ENCODE results near the gene ISL1. TPM values are rescaled to one million over a fixed set of nuclear protein-coding genes. Genes with fewer than 3 reads are reported as not detected.

The ISL1 gene
- total and polyA plus RNA-seq, 4 donors, result not detected

DNA sequence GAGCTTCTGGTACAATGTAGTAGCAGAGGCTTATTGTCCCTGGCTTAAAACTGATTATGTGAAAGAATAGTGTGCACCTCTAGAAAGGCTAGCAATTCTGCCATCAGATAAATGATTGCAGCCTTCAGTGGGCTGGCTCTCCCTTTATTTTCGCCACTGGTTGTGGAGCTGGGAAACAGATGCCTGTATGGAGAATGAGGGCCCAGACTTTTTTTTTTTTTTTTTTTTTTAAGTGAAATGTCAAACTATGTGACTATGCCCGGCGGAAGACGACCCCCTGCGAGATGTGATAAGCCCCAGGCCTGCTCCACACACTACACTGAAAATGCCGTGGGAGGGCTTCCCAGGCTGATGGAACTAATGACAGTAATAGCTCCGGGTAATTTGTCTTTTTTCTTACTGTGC, 28.7 kb downstream of the ISL1 start:
- H3K4me1 ChIP-seq (ENCODE audit: control insufficient read depth in 4 of 4, insufficient read depth in 4 of 4, low read length in 3 of 4), result no peaks in the 10 kb centered on the region
- peaks cover 0 to 4% (median 0%) of the 10 kb centered on the region in 4 donors for H3K27me3 ChIP-seq (ENCODE audit: control insufficient read depth in 4 of 4, insufficient read depth in 4 of 4, low read length in 3 of 4)
- 41% methylated on average over 7 of the region's 7 CpGs for WGBS
- H3K27ac ChIP-seq (ENCODE audit: low read depth in 1 of 2, low read length in 2 of 2), result no peak overlapping the region
- H3K4me3 ChIP-seq (ENCODE audit: low read depth in 1 of 3, low read length in 3 of 3), result no peak overlapping the region
- H3K36me3 ChIP-seq (ENCODE audit: control insufficient read depth in 4 of 4, insufficient read depth in 3 of 4, low read depth in 1 of 4, low read length in 3 of 4), result no peaks in the 10 kb centered on the region
- DNase-seq (ENCODE audit: low spot score), result no peak
- no peak for TF ChIP-seq FOXA2 (IDR thresholded peaks at IDR 0.05)
- no peak for TF ChIP-seq RXRA (IDR thresholded peaks at IDR 0.05)
- no peak for TF ChIP-seq YY1 (IDR thresholded peaks at IDR 0.05)
- no peak for TF ChIP-seq TAF1 (conservative IDR thresholded peaks at IDR 0.05)
- no peak for TF ChIP-seq RAD21 (IDR thresholded peaks at IDR 0.05)
- TF ChIP-seq CTCF (IDR thresholded peaks at IDR 0.05; ENCODE audit: low read depth, low read length, missing input control), result no peak
- TF ChIP-seq, protein P1, sequence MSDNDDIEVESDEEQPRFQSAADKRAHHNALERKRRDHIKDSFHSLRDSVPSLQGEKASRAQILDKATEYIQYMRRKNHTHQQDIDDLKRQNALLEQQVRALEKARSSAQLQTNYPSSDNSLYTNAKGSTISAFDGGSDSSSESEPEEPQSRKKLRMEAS (IDR thresholded peaks at IDR 0.05), result no peak
- TF ChIP-seq ATF3 (IDR thresholded peaks at IDR 0.05), result no peak
- no peak overlapping the region for H3K9ac ChIP-seq (ENCODE audit: low read depth in 1 of 2, low read length in 2 of 2)
- H3K9me3 ChIP-seq (ENCODE audit: control insufficient read depth in 4 of 4, low read length in 3 of 4), result no peaks in the 10 kb centered on the region

- no peak for DNase-seq (ENCODE audit: low spot score)
- Histone ChIP-seq H3K36me3 (ENCODE audit: control insufficient read depth in 4 of 4, insufficient read depth in 3 of 4, low read depth in 1 of 4, low read length in 3 of 4) (no peaks in the 10 kb centered on the region), H3K9me3 (ENCODE audit: control insufficient read depth in 4 of 4, low read length in 3 of 4) (no peaks in the 10 kb centered on the region), H3K9ac (ENCODE audit: low read depth in 1 of 2, low read length in 2 of 2) (no peak overlapping the region), H3K27ac (ENCODE audit: low read depth in 1 of 2, low read length in 2 of 2) (no peak overlapping the region), H3K4me3 (ENCODE audit: low read depth in 1 of 3, low read length in 3 of 3) (no peak overlapping the region), H3K27me3 (ENCODE audit: control insufficient read depth in 4 of 4, insufficient read depth in 4 of 4, low read length in 3 of 4) (peaks cover 0 to 4% (median 0%) of the 10 kb centered on the region in 4 donors), H3K4me1 (ENCODE audit: control insufficient read depth in 4 of 4, insufficient read depth in 4 of 4, low read length in 3 of 4) (no peaks in the 10 kb centered on the region)
- WGBS, result 69% methylated on average over 2 of the region's 2 CpGs
- TF ChIP-seq CTCF (IDR thresholded peaks at IDR 0.05; ENCODE audit: low read depth, low read length, missing input control), result no peak
- no peak for TF ChIP-seq GABPA (IDR thresholded peaks at IDR 0.05 in 1 of 2, conservative IDR thresholded peaks at IDR 0.05 in 1 of 2)
- TF ChIP-seq, protein P2, sequence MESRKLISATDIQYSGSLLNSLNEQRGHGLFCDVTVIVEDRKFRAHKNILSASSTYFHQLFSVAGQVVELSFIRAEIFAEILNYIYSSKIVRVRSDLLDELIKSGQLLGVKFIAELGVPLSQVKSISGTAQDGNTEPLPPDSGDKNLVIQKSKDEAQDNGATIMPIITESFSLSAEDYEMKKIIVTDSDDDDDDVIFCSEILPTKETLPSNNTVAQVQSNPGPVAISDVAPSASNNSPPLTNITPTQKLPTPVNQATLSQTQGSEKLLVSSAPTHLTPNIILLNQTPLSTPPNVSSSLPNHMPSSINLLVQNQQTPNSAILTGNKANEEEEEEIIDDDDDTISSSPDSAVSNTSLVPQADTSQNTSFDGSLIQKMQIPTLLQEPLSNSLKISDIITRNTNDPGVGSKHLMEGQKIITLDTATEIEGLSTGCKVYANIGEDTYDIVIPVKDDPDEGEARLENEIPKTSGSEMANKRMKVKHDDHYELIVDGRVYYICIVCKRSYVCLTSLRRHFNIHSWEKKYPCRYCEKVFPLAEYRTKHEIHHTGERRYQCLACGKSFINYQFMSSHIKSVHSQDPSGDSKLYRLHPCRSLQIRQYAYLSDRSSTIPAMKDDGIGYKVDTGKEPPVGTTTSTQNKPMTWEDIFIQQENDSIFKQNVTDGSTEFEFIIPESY (IDR thresholded peaks at IDR 0.05), result no peak
- TF ChIP-seq RAD21 (IDR thresholded peaks at IDR 0.05), result no peak
- TF ChIP-seq HNF4A (conservative IDR thresholded peaks at IDR 0.05), result no peak
- TF ChIP-seq YY1 (IDR thresholded peaks at IDR 0.05), result no peak
- TF ChIP-seq TAF1 (conservative IDR thresholded peaks at IDR 0.05), result no peak
- TF ChIP-seq RXRA (IDR thresholded peaks at IDR 0.05), result no peak
- TF ChIP-seq, protein P3, sequence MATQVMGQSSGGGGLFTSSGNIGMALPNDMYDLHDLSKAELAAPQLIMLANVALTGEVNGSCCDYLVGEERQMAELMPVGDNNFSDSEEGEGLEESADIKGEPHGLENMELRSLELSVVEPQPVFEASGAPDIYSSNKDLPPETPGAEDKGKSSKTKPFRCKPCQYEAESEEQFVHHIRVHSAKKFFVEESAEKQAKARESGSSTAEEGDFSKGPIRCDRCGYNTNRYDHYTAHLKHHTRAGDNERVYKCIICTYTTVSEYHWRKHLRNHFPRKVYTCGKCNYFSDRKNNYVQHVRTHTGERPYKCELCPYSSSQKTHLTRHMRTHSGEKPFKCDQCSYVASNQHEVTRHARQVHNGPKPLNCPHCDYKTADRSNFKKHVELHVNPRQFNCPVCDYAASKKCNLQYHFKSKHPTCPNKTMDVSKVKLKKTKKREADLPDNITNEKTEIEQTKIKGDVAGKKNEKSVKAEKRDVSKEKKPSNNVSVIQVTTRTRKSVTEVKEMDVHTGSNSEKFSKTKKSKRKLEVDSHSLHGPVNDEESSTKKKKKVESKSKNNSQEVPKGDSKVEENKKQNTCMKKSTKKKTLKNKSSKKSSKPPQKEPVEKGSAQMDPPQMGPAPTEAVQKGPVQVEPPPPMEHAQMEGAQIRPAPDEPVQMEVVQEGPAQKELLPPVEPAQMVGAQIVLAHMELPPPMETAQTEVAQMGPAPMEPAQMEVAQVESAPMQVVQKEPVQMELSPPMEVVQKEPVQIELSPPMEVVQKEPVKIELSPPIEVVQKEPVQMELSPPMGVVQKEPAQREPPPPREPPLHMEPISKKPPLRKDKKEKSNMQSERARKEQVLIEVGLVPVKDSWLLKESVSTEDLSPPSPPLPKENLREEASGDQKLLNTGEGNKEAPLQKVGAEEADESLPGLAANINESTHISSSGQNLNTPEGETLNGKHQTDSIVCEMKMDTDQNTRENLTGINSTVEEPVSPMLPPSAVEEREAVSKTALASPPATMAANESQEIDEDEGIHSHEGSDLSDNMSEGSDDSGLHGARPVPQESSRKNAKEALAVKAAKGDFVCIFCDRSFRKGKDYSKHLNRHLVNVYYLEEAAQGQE (IDR thresholded peaks at IDR 0.05), result no peak
- no peak for TF ChIP-seq NR2F2 (IDR thresholded peaks at IDR 0.05)
- TF ChIP-seq FOXA1 (IDR thresholded peaks at IDR 0.05), result no peak
- TF ChIP-seq ATF3 (IDR thresholded peaks at IDR 0.05), result no peak
- TF ChIP-seq JUND (IDR thresholded peaks at IDR 0.05), result no peak
- no peak for TF ChIP-seq HNF4G (IDR thresholded peaks at IDR 0.05)
- TF ChIP-seq, protein P1 (IDR thresholded peaks at IDR 0.05), result no peak
- TF ChIP-seq SP1 (IDR thresholded peaks at IDR 0.05), result no peak
- no peak for TF ChIP-seq EGR1 (IDR thresholded peaks at IDR 0.05; ENCODE audit: low read depth in 2 of 2)
- TF ChIP-seq FOXA2 (IDR thresholded peaks at IDR 0.05), result no peak
Measured at GRCh38 chr5:51414516-51414915, 31.3 kb downstream of the ISL1 start.
